SK-N-MC (cell line): ENCODE measurements around the gene PRPH.

Experiments
- EZH2 ChIP-seq: fragments of 200-600 bp; sonication (generic); IDR thresholded peaks from one replicate; pipeline ENCODE4 v1.6.1; 2017; ENCODE audit warnings: antibody characterized with exemption
- FOXP2 ChIP-seq: optimal IDR thresholded peaks from 2 replicates; pipeline ENCODE3; 2011; ENCODE audit warnings: mild to moderate bottlenecking, moderate library complexity; ENCODE audit not compliant: insufficient read depth; ENCODE audit errors: extremely low read length, control extremely low read depth
- POLR2AphosphoS5 ChIP-seq: IDR thresholded peaks from 2 replicates; pipeline ENCODE4 v1.6.1; 2012; ENCODE audit warnings: mild to moderate bottlenecking, low read depth, low read length, borderline replicate concordance

GRCh38 chr12:49294086-49294803 lies 702 bp upstream of the PRPH start:
- TF ChIP-seq EZH2: no peak
- TF ChIP-seq POLR2AphosphoS5: no peak
- no peak for TF ChIP-seq FOXP2
